ENCODE measurements around the gene ATF5.

The ATF5 gene

GRCh38 chr19:49881186-49881585 is 47.8 kb upstream of the ATF5 start:
- Histone ChIP-seq H3K79me2 (ENCODE audit: low read length) (peaks cover 13% of the 10 kb centered on the region), H3K4me1 (ENCODE audit: low read length) (peaks cover 13% of the 10 kb centered on the region), H3K27ac (ENCODE audit: low read length) (no peak overlapping the region), H3K9ac (ENCODE audit: low read length) (no peak overlapping the region), H3K9me3 (ENCODE audit: insufficient read depth, low read length) (no peaks in the 10 kb centered on the region), H4K20me1 (ENCODE audit: insufficient read depth, low read length) (no peaks in the 10 kb centered on the region; the same call in 1 of the 2 replicates), H3K4me3 (ENCODE audit: low read length) (no peak overlapping the region), H2AFZ (ENCODE audit: low read depth, low read length) (no peak overlapping the region), H3K36me3 (replicated peaks; ENCODE audit: low read depth, low read length) (peaks cover 59% of the 10 kb centered on the region), H3K4me2 (ENCODE audit: low read length) (no peak overlapping the region), H3K27me3 (ENCODE audit: low read depth, low read length) (no peaks in the 10 kb centered on the region)
- no peak for TF ChIP-seq CTCF (IDR thresholded peaks at IDR 0.05; ENCODE audit: low read depth, low read length)
- no peak for TF ChIP-seq EZH2phosphoT487 (IDR thresholded peaks at IDR 0.05; ENCODE audit: low read depth)

DNA sequence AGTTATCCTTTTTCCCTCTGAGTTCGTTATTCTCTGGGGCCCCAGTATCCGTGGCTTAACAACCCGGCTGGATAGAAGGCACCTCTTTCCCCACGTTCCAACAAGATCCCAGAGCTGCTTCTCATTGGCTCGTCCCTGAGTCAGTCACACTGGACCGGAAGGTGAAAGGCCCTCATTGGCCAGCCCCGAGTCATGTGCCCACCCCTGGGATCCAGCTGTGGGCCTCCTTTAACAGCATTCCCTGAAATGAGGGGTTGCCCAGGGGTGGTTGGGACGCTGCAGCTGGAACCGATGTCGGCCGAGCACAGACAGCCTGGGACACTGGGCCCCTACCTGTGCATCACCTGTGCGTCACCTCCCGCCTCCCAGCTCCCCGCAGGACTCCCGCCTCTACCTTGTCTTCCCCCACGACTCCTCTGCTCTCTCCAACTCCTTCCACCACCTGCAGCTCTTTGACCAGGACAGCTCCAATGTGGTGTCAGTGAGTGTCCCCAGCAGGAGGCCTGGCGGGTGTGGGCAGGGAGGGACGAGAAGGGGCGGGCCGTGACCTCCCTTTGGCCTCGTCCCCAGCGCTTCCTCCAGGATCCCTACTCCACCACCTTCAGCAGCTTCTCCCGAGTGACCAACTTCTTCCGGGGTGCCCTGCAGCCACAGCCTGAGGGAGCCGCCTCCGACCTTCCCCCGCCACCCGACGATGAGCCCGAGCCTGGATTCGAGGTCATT is 47.2 kb upstream of the ATF5 start:
- H3K9ac ChIP-seq (ENCODE audit: low read length): no peak overlapping the region
- H3K36me3 ChIP-seq (replicated peaks; ENCODE audit: low read depth, low read length): peaks cover 63% of the 10 kb centered on the region
- TF ChIP-seq EZH2phosphoT487 (IDR thresholded peaks at IDR 0.05; ENCODE audit: low read depth): no peak
- TF ChIP-seq CTCF (IDR thresholded peaks at IDR 0.05; ENCODE audit: low read depth, low read length): no peak

DNA sequence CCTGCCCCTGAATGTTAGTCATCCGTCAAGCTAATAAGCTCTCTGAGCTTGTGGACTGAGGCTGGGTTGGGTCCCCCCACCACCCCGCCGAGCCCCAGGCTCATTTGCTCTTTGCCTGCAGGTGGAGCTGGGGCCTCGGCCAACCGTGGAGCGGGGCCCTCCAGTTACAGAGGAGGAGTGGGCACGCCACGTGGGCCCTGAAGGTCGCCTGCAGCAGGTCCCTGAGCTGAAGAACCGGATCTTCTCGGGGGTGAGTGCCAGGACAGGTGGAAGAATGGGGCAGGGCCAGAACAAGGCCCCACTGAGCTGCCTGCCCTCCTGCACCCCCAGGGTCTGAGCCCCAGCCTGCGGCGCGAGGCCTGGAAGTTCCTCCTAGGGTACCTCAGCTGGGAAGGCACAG is 46.4 kb upstream of the ATF5 start:
- no peaks in the 10 kb centered on the region for H3K9me3 ChIP-seq (ENCODE audit: insufficient read depth, low read length)
- H3K9ac ChIP-seq (ENCODE audit: low read length): no peak overlapping the region
- H3K4me2 ChIP-seq (ENCODE audit: low read length): no peak overlapping the region
- no peak overlapping the region for H2AFZ ChIP-seq (ENCODE audit: low read depth, low read length)
- H3K4me1 ChIP-seq (ENCODE audit: low read length): peaks cover 21% of the 10 kb centered on the region
- no peaks in the 10 kb centered on the region for H3K27me3 ChIP-seq (ENCODE audit: low read depth, low read length)
- no peaks in the 10 kb centered on the region; the same call in 1 of the 2 replicates for H4K20me1 ChIP-seq (ENCODE audit: insufficient read depth, low read length)
- peaks cover 66% of the 10 kb centered on the region for H3K36me3 ChIP-seq (replicated peaks; ENCODE audit: low read depth, low read length)
- no peak overlapping the region for H3K4me3 ChIP-seq (ENCODE audit: low read length)
- H3K27ac ChIP-seq (ENCODE audit: low read length): no peak overlapping the region
- peaks cover 11% of the 10 kb centered on the region for H3K79me2 ChIP-seq (ENCODE audit: low read length)
- no peak for TF ChIP-seq EZH2phosphoT487 (IDR thresholded peaks at IDR 0.05; ENCODE audit: low read depth)

More for the DNA sequence above, 47.2 kb upstream of the ATF5 start:
- Histone ChIP-seq H3K9me3 (ENCODE audit: insufficient read depth, low read length) (no peaks in the 10 kb centered on the region), H3K79me2 (ENCODE audit: low read length) (peaks cover 11% of the 10 kb centered on the region), H2AFZ (ENCODE audit: low read depth, low read length) (no peak overlapping the region), H3K27ac (ENCODE audit: low read length) (no peak overlapping the region), H3K27me3 (ENCODE audit: low read depth, low read length) (no peaks in the 10 kb centered on the region), H3K4me1 (ENCODE audit: low read length) (peaks cover 13% of the 10 kb centered on the region), H3K4me2 (ENCODE audit: low read length) (no peak overlapping the region), H3K4me3 (ENCODE audit: low read length) (no peak overlapping the region), H4K20me1 (ENCODE audit: insufficient read depth, low read length) (no peaks in the 10 kb centered on the region; the same call in 1 of the 2 replicates)

DNA sequence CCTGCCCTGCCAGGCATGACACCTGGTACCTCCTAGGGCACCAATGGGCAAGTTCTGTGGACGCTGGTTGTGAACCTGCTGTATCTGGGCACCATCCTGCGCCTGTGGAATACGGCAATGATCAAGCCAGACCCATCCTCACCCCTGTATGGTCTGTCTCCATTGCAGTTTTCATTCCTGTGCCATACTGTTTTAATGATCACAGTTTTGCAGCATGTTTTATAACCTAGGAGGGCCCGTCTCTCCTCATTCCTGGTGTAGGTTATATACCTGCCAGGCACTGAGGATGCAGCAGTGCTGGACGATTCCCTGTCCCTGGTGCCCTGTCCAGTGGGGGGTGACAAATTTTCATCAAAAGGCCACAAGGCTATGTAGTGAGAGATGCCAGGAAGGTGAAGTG is 45.9 kb upstream of the ATF5 start:
- H3K4me2 ChIP-seq (ENCODE audit: low read length): no peak overlapping the region
- H3K27me3 ChIP-seq (ENCODE audit: low read depth, low read length): no peaks in the 10 kb centered on the region
- peaks cover 10% of the 10 kb centered on the region for H3K79me2 ChIP-seq (ENCODE audit: low read length)
- H3K4me3 ChIP-seq (ENCODE audit: low read length): no peak overlapping the region
- no peak overlapping the region for H3K27ac ChIP-seq (ENCODE audit: low read length)
- TF ChIP-seq CTCF (IDR thresholded peaks at IDR 0.05; ENCODE audit: low read depth, low read length) (no peak), EZH2phosphoT487 (IDR thresholded peaks at IDR 0.05; ENCODE audit: low read depth) (no peak)
- no peak overlapping the region for H2AFZ ChIP-seq (ENCODE audit: low read depth, low read length)
- peaks cover 66% of the 10 kb centered on the region for H3K36me3 ChIP-seq (replicated peaks; ENCODE audit: low read depth, low read length)
- no peaks in the 10 kb centered on the region for H3K9me3 ChIP-seq (ENCODE audit: insufficient read depth, low read length)
- H4K20me1 ChIP-seq (ENCODE audit: insufficient read depth, low read length): no peaks in the 10 kb centered on the region; the same call in 1 of the 2 replicates
- no peak overlapping the region for H3K9ac ChIP-seq (ENCODE audit: low read length)
- H3K4me1 ChIP-seq (ENCODE audit: low read length): peaks cover 23% of the 10 kb centered on the region

All from OCI-LY3 (cell line).